Measurements from ENCODE around the gene ZNF319. TPM values are rescaled to one million over a fixed set of nuclear protein-coding genes. Genes with fewer than 3 reads are reported as not detected.

The ZNF319 gene
- total RNA-seq, 1 donor from 2014 or later, result 15.0 TPM

GRCh38 chr16:57947261-57947660, 53.2 kb downstream of the ZNF319 start:
- Mint-ChIP-seq H3K4me1 (no peaks in the 10 kb centered on the region), H3K4me3 (no peak overlapping the region), H3K27me3 (ENCODE audit: low read depth) (peaks cover 2% of the 10 kb centered on the region), H3K27ac (no peak overlapping the region), H3K9me3 (no peaks in the 10 kb centered on the region), H3K36me3 (no peaks in the 10 kb centered on the region)
- no peak for DNase-seq (ENCODE audit: low spot score in 2 of 2, unreplicated experiment in 2 of 2)
- TF ChIP-seq, protein P1, sequence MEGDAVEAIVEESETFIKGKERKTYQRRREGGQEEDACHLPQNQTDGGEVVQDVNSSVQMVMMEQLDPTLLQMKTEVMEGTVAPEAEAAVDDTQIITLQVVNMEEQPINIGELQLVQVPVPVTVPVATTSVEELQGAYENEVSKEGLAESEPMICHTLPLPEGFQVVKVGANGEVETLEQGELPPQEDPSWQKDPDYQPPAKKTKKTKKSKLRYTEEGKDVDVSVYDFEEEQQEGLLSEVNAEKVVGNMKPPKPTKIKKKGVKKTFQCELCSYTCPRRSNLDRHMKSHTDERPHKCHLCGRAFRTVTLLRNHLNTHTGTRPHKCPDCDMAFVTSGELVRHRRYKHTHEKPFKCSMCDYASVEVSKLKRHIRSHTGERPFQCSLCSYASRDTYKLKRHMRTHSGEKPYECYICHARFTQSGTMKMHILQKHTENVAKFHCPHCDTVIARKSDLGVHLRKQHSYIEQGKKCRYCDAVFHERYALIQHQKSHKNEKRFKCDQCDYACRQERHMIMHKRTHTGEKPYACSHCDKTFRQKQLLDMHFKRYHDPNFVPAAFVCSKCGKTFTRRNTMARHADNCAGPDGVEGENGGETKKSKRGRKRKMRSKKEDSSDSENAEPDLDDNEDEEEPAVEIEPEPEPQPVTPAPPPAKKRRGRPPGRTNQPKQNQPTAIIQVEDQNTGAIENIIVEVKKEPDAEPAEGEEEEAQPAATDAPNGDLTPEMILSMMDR (IDR thresholded peaks at IDR 0.05; ENCODE audit: unreplicated experiment), result no peak

DNA sequence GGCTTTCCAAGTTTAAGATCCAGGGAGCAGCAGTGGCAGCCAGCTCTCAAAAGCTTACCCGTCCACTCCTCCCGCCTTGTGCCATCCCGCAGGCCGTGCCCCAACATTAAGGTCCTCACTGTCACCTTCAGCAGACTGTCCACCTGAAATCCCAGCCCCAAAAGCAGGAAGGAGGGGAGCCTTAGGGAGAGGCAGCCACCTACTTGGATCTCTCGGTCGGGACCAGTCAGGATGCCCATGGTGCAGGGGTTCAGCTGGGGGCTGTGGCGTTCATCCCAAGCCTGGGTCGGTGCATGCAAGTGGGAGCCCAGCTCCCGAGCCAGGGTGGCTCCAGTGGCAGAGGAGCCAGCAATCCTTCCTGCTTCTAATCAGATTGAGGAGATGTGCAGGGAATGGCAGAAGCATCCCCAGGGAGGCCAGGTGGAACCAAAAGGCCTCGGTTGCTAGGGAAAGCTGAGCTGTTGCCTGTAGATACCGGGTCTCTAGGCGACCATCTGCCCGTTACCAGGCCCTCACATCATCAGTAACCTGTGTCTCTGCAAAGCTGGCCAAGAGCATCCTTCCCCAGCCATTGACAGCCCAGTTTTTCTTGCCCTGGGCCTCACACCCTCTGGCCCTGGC, 54.2 kb downstream of the ZNF319 start:
- peaks cover 2% of the 10 kb centered on the region for H3K27me3 Mint-ChIP-seq (ENCODE audit: low read depth)
- TF ChIP-seq, protein P1 (IDR thresholded peaks at IDR 0.05; ENCODE audit: unreplicated experiment), result no peak
- no peak for DNase-seq (ENCODE audit: low spot score in 2 of 2, unreplicated experiment in 2 of 2)
- H3K36me3 Mint-ChIP-seq, result no peaks in the 10 kb centered on the region
- no peak overlapping the region for H3K4me3 Mint-ChIP-seq
- no peaks in the 10 kb centered on the region for H3K4me1 Mint-ChIP-seq
- no peak overlapping the region for H3K27ac Mint-ChIP-seq
- no peaks in the 10 kb centered on the region for H3K9me3 Mint-ChIP-seq

- TF ChIP-seq, protein P1 (IDR thresholded peaks at IDR 0.05; ENCODE audit: unreplicated experiment), result no peak
- no peak overlapping the region for H3K27ac Mint-ChIP-seq
- no peaks in the 10 kb centered on the region for H3K36me3 Mint-ChIP-seq
- peaks cover 2% of the 10 kb centered on the region for H3K27me3 Mint-ChIP-seq (ENCODE audit: low read depth)
- DNase-seq (ENCODE audit: low spot score in 2 of 2, unreplicated experiment in 2 of 2), result no peak
- H3K4me1 Mint-ChIP-seq, result no peaks in the 10 kb centered on the region
- no peak overlapping the region for H3K4me3 Mint-ChIP-seq
- H3K9me3 Mint-ChIP-seq, result no peaks in the 10 kb centered on the region
Measured at GRCh38 chr16:57945740-57946138, 54.7 kb downstream of the ZNF319 start.

DNA sequence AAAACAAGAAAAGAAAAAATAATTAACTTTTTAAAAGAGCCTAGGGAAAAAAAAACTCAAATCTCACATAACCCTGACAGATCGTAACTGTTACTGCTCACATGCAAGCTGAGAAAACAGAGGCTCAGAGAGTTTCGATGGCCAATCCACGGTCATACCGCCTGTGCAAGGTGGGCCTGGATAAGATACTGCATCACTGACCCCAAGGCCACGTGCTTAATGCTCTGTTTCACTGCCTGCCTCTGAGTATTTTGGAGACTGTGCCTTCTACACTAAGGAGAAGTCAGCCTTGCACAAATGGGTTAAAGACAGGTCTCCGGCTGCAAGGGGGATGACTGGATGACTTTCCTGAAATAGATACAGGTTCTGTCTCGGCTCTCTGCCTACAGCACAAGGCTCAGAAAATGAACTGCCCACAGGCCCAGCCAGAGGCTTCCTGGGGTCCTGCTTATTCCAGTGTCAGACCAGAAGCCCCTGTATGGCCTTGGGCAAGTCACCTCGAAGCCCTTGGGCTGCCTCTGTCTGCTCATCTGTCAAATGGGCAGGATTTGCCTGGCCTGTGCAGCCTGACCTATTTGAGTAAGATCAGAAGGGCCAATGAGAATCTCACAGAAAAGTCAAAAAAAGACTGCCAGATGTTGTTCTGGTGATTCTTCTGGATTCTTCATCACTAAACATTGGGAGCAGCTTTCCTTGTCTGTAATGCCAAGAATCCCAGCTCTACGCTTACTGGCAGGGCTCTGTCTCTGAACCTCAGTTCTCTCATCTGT, 55.3 kb downstream of the ZNF319 start:
- Mint-ChIP-seq H3K9me3 (no peaks in the 10 kb centered on the region), H3K27ac (no peak overlapping the region), H3K27me3 (ENCODE audit: low read depth) (peaks cover 2% of the 10 kb centered on the region), H3K36me3 (no peaks in the 10 kb centered on the region), H3K4me3 (no peak overlapping the region), H3K4me1 (no peaks in the 10 kb centered on the region)
- DNase-seq (ENCODE audit: low spot score in 2 of 2, unreplicated experiment in 2 of 2), result no peak
- TF ChIP-seq, protein P1 (IDR thresholded peaks at IDR 0.05; ENCODE audit: unreplicated experiment), result no peak

Other genes starting within 250 kb of the ZNF319 start
- gene KIFC3, start 198.2 kb downstream of the ZNF319 start, total RNA-seq, result 33.3 to 38.7 TPM (median 35.3 TPM) in 3 replicates
- gene CNGB1, start 29.5 kb downstream of the ZNF319 start, total RNA-seq, result 0.07 to 0.27 TPM (median 0.14 TPM) in 3 replicates
- gene USB1, start 735 bp upstream of the ZNF319 start, total RNA-seq, result 34.5 to 38.3 TPM (median 36.3 TPM) in 3 replicates
- 16.2 to 17.8 TPM (median 16.3 TPM) in 3 replicates for gene MMP15, start 25.1 kb upstream of the ZNF319 start, total RNA-seq
- gene CFAP20, start 128.7 kb upstream of the ZNF319 start, total RNA-seq, result 39.6 to 41.6 TPM (median 41.4 TPM) in 3 replicates
- 76.8 to 80.9 TPM (median 79.3 TPM) in 3 replicates for gene CSNK2A2, start 197.4 kb upstream of the ZNF319 start, total RNA-seq